ENCODE data around the gene DEFB112. TPM values are rescaled to one million over a fixed set of nuclear protein-coding genes. Genes with fewer than 3 reads are reported as not detected.
A peak's percentile ranks its signal among the peaks of the same experiment; 100 is the strongest.

The DEFB112 gene
- total RNA-seq, 1 experiment from 2014 or later: not detected

GRCh38 chr6:50030777-50031562 is 18.8 kb downstream of the DEFB112 start:
- TF ChIP-seq ZNF317 (CRISPR knock-in tag; IDR thresholded peaks at IDR 0.05; ENCODE audit: borderline replicate concordance, low read depth) (no peak), MXD4 (CRISPR knock-in tag; IDR thresholded peaks at IDR 0.05; ENCODE audit: borderline replicate concordance) (no peak), MAX (CRISPR knock-in tag; IDR thresholded peaks at IDR 0.05) (peak; percentile 62; the same call in 1 of the 2 replicates), TEAD4 (CRISPR knock-in tag; IDR thresholded peaks at IDR 0.05) (no peak), ZNF232 (CRISPR knock-in tag; IDR thresholded peaks at IDR 0.05) (no peak), EMX1 (CRISPR knock-in tag; IDR thresholded peaks at IDR 0.05) (no peak), NFYB (CRISPR knock-in tag; conservative IDR thresholded peaks at IDR 0.05; ENCODE audit: low read depth) (no peak), NR1H2 (CRISPR knock-in tag; IDR thresholded peaks at IDR 0.05) (no peak), TEAD1 (CRISPR knock-in tag; IDR thresholded peaks at IDR 0.05) (peak; percentile 66; the same call in 1 of the 2 replicates), ZSCAN18 (CRISPR knock-in tag; IDR thresholded peaks at IDR 0.05) (0 out of 2 replicates have a peak, but pooled peaks have one; percentile 6), ARID4B (CRISPR knock-in tag; IDR thresholded peaks at IDR 0.05; ENCODE audit: borderline replicate concordance) (no peak), ZNF219 (CRISPR knock-in tag; IDR thresholded peaks at IDR 0.05; ENCODE audit: borderline replicate concordance) (no peak), FOXP4 (CRISPR knock-in tag; IDR thresholded peaks at IDR 0.05) (no peak), OVOL2 (CRISPR knock-in tag; IDR thresholded peaks at IDR 0.05; ENCODE audit: borderline replicate concordance) (no peak), FOXP1 (CRISPR knock-in tag; IDR thresholded peaks at IDR 0.05; ENCODE audit: borderline replicate concordance) (no peak), ZNF425 (CRISPR knock-in tag; conservative IDR thresholded peaks at IDR 0.05) (no peak)
- H3K27ac Mint-ChIP-seq: no peak overlapping the region
- no peaks in the 10 kb centered on the region for H3K36me3 Mint-ChIP-seq
- peak; percentile 97 for ATAC-seq
- peak overlapping the region; percentile 53 for H3K4me3 Mint-ChIP-seq
- no peaks in the 10 kb centered on the region; the same call in 1 of the 2 replicates for H3K27me3 Mint-ChIP-seq (ENCODE audit: low read depth)
- no peaks in the 10 kb centered on the region for H3K9me3 Mint-ChIP-seq
- ChIA-PET POLR2A (interaction anchor here (0.6 kb wide), 1 partner anchor 90 kb away, joined by 3 read pairs; no protein-coding TSS in a partner anchor), CTCF (interaction anchor here (0.5 to 2.3 kb wide), 34 partner anchors 10 to 502 kb away, joined by 3 to 19 read pairs (median 4); partner anchors contain the start of genes C6orf141, DEFB110 and DEFB113)
- peak; percentile 67 for DNase-seq (ENCODE audit: low spot score)
- peaks cover 7% of the 10 kb centered on the region; the same call in 1 of the 2 replicates for H3K4me1 Mint-ChIP-seq
